ENCODE results near the gene DSC1. TPM values are rescaled to one million over a fixed set of nuclear protein-coding genes. Genes with fewer than 3 reads are reported as not detected.
"Not testable (repeated sequence)": the region's sequence is repeated elsewhere in the genome, so short reads cannot be mapped to it uniquely, and the experiment has no call there.

Gene DSC1
- polyA plus RNA-seq, 4 donors, result 0.03 TPM; not detected in 3

GRCh38 chr18:31190919-31191318 is 28.3 kb upstream of the DSC1 start:
- no peaks in the 10 kb centered on the region for H3K4me1 ChIP-seq (ENCODE audit: control insufficient read depth in 3 of 3, insufficient read depth in 2 of 3, low read depth in 1 of 3, low read length in 2 of 3)
- H3K4me3 ChIP-seq (ENCODE audit: low read depth in 1 of 3, low read length in 3 of 3), result no peak overlapping the region
- WGBS, 3 donors, result 75 to 86% (median 80%) methylated on average over 2 of the region's 2 CpGs
- no peaks in the 10 kb centered on the region for H3K9me3 ChIP-seq (ENCODE audit: control insufficient read depth in 2 of 2, insufficient read depth in 1 of 2, low read depth in 1 of 2, low read length in 1 of 2)
- no peak overlapping the region for H3K27ac ChIP-seq (ENCODE audit: low read depth in 1 of 3, low read length in 2 of 3)
- H3K27me3 ChIP-seq (ENCODE audit: control insufficient read depth in 3 of 3, insufficient read depth in 3 of 3, low read length in 3 of 3), result no peaks in the 10 kb centered on the region
- no peaks in the 10 kb centered on the region for H3K36me3 ChIP-seq (ENCODE audit: control insufficient read depth in 3 of 3, insufficient read depth in 2 of 3, low read depth in 1 of 3, low read length in 3 of 3)
- no peak for DNase-seq
- FAIRE-seq, result no peak

GRCh38 chr18:31189757-31190156 is 27.1 kb upstream of the DSC1 start:
- no peaks in the 10 kb centered on the region for H3K36me3 ChIP-seq (ENCODE audit: control insufficient read depth in 3 of 3, insufficient read depth in 2 of 3, low read depth in 1 of 3, low read length in 3 of 3)
- no peak overlapping the region for H3K27ac ChIP-seq (ENCODE audit: low read depth in 1 of 3, low read length in 2 of 3)
- DNase-seq (no peak), FAIRE-seq (no peak)
- H3K9me3 ChIP-seq (ENCODE audit: control insufficient read depth in 2 of 2, insufficient read depth in 1 of 2, low read depth in 1 of 2, low read length in 1 of 2), result no peaks in the 10 kb centered on the region
- no peak overlapping the region for H3K4me3 ChIP-seq (ENCODE audit: low read depth in 1 of 3, low read length in 3 of 3)
- H3K4me1 ChIP-seq (ENCODE audit: control insufficient read depth in 3 of 3, insufficient read depth in 2 of 3, low read depth in 1 of 3, low read length in 2 of 3), result no peaks in the 10 kb centered on the region
- WGBS, 3 donors, result 70 to 77% (median 77%) methylated on average over 2 of the region's 2 CpGs
- H3K27me3 ChIP-seq (ENCODE audit: control insufficient read depth in 3 of 3, insufficient read depth in 3 of 3, low read length in 3 of 3), result no peaks in the 10 kb centered on the region

DNA sequence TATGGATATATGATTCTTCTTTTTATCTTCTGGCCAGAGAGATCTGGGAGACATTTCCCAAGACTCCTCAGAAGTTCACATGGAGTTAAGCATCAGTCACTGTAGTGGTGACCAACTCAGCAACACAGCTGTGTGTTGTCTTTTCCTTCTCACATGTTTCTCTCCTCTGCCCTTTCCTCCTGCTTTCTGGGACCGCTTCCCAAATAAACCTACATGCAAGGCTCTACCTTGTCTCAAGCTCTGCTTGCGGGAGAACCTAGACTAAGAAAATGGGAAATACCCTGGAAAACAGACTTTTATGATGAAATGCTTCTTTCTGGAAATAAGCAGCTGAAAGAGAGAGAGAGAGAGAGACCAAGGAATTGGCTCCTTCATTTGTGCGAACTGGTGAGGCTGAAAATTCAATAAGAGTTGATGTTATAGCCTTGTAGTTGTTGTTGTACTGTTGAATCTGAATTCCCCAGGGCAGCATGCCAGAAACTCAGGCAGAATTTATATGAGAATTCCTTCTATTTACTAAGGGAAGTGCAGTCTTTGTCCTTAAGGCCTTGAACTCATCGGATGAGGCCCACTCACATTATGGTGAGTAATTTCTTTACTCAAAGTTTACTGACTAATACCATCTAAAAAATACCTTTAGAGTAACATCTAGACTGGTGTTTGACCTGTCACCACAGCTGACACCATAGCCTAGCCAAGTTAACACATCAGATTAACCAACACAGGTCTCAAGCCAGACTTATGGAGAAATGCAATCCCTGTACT is 22.7 kb upstream of the DSC1 start:
- DNase-seq, result no peak
- FAIRE-seq, result no peak
- no peaks in the 10 kb centered on the region for H3K27me3 ChIP-seq (ENCODE audit: control insufficient read depth in 3 of 3, insufficient read depth in 3 of 3, low read length in 3 of 3)
- no peak overlapping the region for H3K4me3 ChIP-seq (ENCODE audit: low read depth in 1 of 3, low read length in 3 of 3)
- WGBS, 3 donors, result 71 to 76% (median 76%) methylated on average over 4 of the region's 4 CpGs
- no peak overlapping the region for H3K27ac ChIP-seq (ENCODE audit: low read depth in 1 of 3, low read length in 2 of 3)
- H3K36me3 ChIP-seq (ENCODE audit: control insufficient read depth in 3 of 3, insufficient read depth in 2 of 3, low read depth in 1 of 3, low read length in 3 of 3), result no peaks in the 10 kb centered on the region
- H3K4me1 ChIP-seq (ENCODE audit: control insufficient read depth in 3 of 3, insufficient read depth in 2 of 3, low read depth in 1 of 3, low read length in 2 of 3), result peaks cover 0 to 3% (median 0%) of the 10 kb centered on the region in 3 donors
- no peaks in the 10 kb centered on the region for H3K9me3 ChIP-seq (ENCODE audit: control insufficient read depth in 2 of 2, insufficient read depth in 1 of 2, low read depth in 1 of 2, low read length in 1 of 2)

- WGBS, 3 donors, result 88 to 92% (median 89%) methylated on average over 2 of the region's 2 CpGs
- no peaks in the 10 kb centered on the region for H3K27me3 ChIP-seq (ENCODE audit: control insufficient read depth in 3 of 3, insufficient read depth in 3 of 3, low read length in 3 of 3)
- no peak overlapping the region for H3K4me3 ChIP-seq (ENCODE audit: low read depth in 1 of 3, low read length in 3 of 3)
- no peaks in the 10 kb centered on the region for H3K36me3 ChIP-seq (ENCODE audit: control insufficient read depth in 3 of 3, insufficient read depth in 2 of 3, low read depth in 1 of 3, low read length in 3 of 3)
- H3K9me3 ChIP-seq (ENCODE audit: control insufficient read depth in 2 of 2, insufficient read depth in 1 of 2, low read depth in 1 of 2, low read length in 1 of 2), result no peaks in the 10 kb centered on the region
- H3K27ac ChIP-seq (ENCODE audit: low read depth in 1 of 3, low read length in 2 of 3), result no peak overlapping the region
- peaks cover 0 to 3% (median 0%) of the 10 kb centered on the region in 3 donors for H3K4me1 ChIP-seq (ENCODE audit: control insufficient read depth in 3 of 3, insufficient read depth in 2 of 3, low read depth in 1 of 3, low read length in 2 of 3)
- no peak for DNase-seq
- FAIRE-seq, result no peak
Measured at GRCh38 chr18:31183302-31183701, 20.6 kb upstream of the DSC1 start.

DNA sequence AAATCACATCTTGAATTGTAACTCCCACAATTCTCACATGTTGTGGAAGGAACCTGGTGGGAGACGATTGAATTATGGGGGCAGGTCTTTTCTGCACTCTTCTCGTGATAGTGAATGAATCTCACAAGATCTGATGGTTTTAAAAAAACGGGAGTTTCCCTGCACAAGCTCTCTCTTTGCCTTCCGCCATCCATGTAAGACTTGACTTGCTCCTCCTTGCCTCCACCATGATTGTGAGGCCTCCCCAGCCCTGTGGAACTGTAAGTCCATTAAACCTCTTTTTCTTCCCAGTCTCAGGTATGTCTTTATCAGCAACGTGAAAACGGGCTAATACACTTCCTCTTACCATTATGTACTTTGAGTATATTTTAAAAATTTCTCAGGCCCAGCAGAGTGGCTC is 14.7 kb upstream of the DSC1 start:
- H3K36me3 ChIP-seq (ENCODE audit: control insufficient read depth in 3 of 3, insufficient read depth in 2 of 3, low read depth in 1 of 3, low read length in 3 of 3); H3K9me3 ChIP-seq (ENCODE audit: control insufficient read depth in 2 of 2, insufficient read depth in 1 of 2, low read depth in 1 of 2, low read length in 1 of 2); H3K4me1 ChIP-seq (ENCODE audit: control insufficient read depth in 3 of 3, insufficient read depth in 2 of 3, low read depth in 1 of 3, low read length in 2 of 3); DNase-seq; H3K27ac ChIP-seq (ENCODE audit: low read depth in 1 of 3, low read length in 2 of 3); FAIRE-seq; H3K4me3 ChIP-seq (ENCODE audit: low read depth in 1 of 3, low read length in 3 of 3); H3K27me3 ChIP-seq (ENCODE audit: control insufficient read depth in 3 of 3, insufficient read depth in 3 of 3, low read length in 3 of 3): not testable (repeated sequence)
- 89 to 95% (median 92%) methylated on average over 6 of the region's 6 CpGs for WGBS, 3 donors

GRCh38 chr18:31176531-31176930 is 13.9 kb upstream of the DSC1 start:
- Histone ChIP-seq H3K9me3 (ENCODE audit: control insufficient read depth in 2 of 2, insufficient read depth in 1 of 2, low read depth in 1 of 2, low read length in 1 of 2) (peaks cover 0 to 6% of the 10 kb centered on the region in 2 donors), H3K4me3 (ENCODE audit: low read depth in 1 of 3, low read length in 3 of 3) (no peak overlapping the region), H3K4me1 (ENCODE audit: control insufficient read depth in 3 of 3, insufficient read depth in 2 of 3, low read depth in 1 of 3, low read length in 2 of 3) (no peaks in the 10 kb centered on the region), H3K36me3 (ENCODE audit: control insufficient read depth in 3 of 3, insufficient read depth in 2 of 3, low read depth in 1 of 3, low read length in 3 of 3) (no peaks in the 10 kb centered on the region), H3K27ac (ENCODE audit: low read depth in 1 of 3, low read length in 2 of 3) (no peak overlapping the region), H3K27me3 (ENCODE audit: control insufficient read depth in 3 of 3, insufficient read depth in 3 of 3, low read length in 3 of 3) (no peaks in the 10 kb centered on the region)
- WGBS, 3 donors, result 88 to 98% (median 91%) methylated on average over 2 of the region's 2 CpGs
- FAIRE-seq (no peak), DNase-seq (no peak)

- 75 to 87% (median 86%) methylated on average over 1 of the region's 1 CpG for WGBS, 3 donors
- FAIRE-seq, result no peak
- H3K4me3 ChIP-seq (ENCODE audit: low read depth in 1 of 3, low read length in 3 of 3), result no peak overlapping the region
- no peak overlapping the region for H3K27ac ChIP-seq (ENCODE audit: low read depth in 1 of 3, low read length in 2 of 3)
- no peaks in the 10 kb centered on the region for H3K9me3 ChIP-seq (ENCODE audit: control insufficient read depth in 2 of 2, insufficient read depth in 1 of 2, low read depth in 1 of 2, low read length in 1 of 2)
- DNase-seq, result no peak
- H3K4me1 ChIP-seq (ENCODE audit: control insufficient read depth in 3 of 3, insufficient read depth in 2 of 3, low read depth in 1 of 3, low read length in 2 of 3), result no peaks in the 10 kb centered on the region
- H3K27me3 ChIP-seq (ENCODE audit: control insufficient read depth in 3 of 3, insufficient read depth in 3 of 3, low read length in 3 of 3), result no peaks in the 10 kb centered on the region
- no peaks in the 10 kb centered on the region for H3K36me3 ChIP-seq (ENCODE audit: control insufficient read depth in 3 of 3, insufficient read depth in 2 of 3, low read depth in 1 of 3, low read length in 3 of 3)
Measured at GRCh38 chr18:31171144-31171839, 8.6 kb upstream of the DSC1 start.

DNA sequence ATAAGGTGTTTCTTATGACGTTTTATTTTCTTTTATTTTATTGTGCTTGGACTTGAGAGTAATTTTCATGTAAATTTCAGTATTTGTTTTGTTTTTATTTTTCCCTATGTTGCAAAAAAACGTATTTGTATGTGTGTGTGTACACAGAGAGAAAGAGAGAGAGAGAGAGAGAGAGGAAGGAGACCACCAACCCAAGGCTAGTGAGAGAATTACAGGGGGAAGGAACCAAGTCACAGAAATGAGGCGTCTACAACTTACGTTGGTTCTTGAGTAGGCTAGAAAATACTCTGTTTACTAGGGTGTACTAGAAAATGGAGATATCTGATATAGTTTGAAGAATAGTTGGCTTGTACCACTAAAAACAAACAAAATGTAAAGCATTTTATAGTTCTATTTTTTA is 7.7 kb upstream of the DSC1 start:
- Histone ChIP-seq H3K36me3 (ENCODE audit: control insufficient read depth in 3 of 3, insufficient read depth in 2 of 3, low read depth in 1 of 3, low read length in 3 of 3) (no peaks in the 10 kb centered on the region), H3K27me3 (ENCODE audit: control insufficient read depth in 3 of 3, insufficient read depth in 3 of 3, low read length in 3 of 3) (no peaks in the 10 kb centered on the region), H3K27ac (ENCODE audit: low read depth in 1 of 3, low read length in 2 of 3) (no peak overlapping the region), H3K4me1 (ENCODE audit: control insufficient read depth in 3 of 3, insufficient read depth in 2 of 3, low read depth in 1 of 3, low read length in 2 of 3) (no peaks in the 10 kb centered on the region), H3K4me3 (ENCODE audit: low read depth in 1 of 3, low read length in 3 of 3) (no peak overlapping the region), H3K9me3 (ENCODE audit: control insufficient read depth in 2 of 2, insufficient read depth in 1 of 2, low read depth in 1 of 2, low read length in 1 of 2) (no peaks in the 10 kb centered on the region)
- DNase-seq (no peak), FAIRE-seq (no peak)
- WGBS, 3 donors, result 82 to 86% (median 83%) methylated on average over 4 of the region's 4 CpGs
